Neural progenitor cell (in vitro differentiated cells): Measurements from ENCODE around the gene KIF26B.

Experiments used
- EZH2phosphoT487 ChIP-seq: fragments of 200-600 bp; sonication (generic); IDR thresholded peaks from 2 replicates; pipeline ENCODE4 v1.6.1; 2017; ENCODE audit warnings: antibody characterized with exemption
- TF ChIP-seq, protein P1 (sequence below): fragments of 200-600 bp; sonication (generic); IDR thresholded peaks from 2 replicates; pipeline ENCODE4 v1.5.1; 2017; ENCODE audit warnings: antibody characterized with exemption, mild to moderate bottlenecking

DNA sequence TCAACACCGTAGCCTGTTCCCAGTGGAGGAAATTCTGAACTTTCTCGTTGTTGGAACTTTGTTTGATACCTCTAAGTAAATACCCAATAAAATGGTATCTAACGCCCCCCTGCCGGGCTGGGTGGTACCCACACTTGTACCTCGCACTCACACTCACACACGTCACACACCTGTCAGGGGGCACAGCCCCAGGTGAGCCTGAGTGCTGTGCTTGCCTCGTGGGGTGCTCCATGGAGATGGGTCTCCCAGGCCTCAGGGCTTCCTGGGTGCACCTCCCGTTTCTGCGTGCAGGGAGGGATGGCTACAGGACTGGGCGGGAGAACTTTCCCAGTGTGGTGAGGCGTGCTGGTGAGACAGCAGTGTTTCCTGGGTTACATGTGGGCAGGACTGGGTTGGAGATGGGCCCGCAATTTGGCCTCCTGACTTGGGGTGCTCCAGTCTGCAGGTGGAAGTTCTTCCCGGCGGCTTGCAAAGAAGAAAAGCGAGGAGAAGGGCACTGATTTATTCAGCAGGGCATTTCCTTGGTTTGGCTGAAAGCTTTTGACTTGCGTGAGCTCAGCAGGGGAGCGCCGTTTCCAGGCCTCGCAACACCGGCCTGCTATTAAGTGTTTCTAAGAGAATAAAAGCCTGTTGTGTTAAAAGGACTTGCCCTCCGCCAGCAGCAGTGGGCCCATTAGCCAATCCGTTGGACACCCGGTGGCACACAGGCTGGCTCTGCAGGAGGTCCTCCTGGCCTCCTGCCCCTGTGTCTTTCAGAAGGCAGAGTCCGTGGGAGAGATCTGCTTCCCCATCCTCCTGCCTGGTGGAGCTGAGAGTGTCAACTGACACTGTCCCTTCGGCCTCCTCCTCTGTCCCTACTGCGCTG is 79.7 kb downstream of the KIF26B start:
- TF ChIP-seq, protein P1, sequence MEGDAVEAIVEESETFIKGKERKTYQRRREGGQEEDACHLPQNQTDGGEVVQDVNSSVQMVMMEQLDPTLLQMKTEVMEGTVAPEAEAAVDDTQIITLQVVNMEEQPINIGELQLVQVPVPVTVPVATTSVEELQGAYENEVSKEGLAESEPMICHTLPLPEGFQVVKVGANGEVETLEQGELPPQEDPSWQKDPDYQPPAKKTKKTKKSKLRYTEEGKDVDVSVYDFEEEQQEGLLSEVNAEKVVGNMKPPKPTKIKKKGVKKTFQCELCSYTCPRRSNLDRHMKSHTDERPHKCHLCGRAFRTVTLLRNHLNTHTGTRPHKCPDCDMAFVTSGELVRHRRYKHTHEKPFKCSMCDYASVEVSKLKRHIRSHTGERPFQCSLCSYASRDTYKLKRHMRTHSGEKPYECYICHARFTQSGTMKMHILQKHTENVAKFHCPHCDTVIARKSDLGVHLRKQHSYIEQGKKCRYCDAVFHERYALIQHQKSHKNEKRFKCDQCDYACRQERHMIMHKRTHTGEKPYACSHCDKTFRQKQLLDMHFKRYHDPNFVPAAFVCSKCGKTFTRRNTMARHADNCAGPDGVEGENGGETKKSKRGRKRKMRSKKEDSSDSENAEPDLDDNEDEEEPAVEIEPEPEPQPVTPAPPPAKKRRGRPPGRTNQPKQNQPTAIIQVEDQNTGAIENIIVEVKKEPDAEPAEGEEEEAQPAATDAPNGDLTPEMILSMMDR, result no peak
- no peak for TF ChIP-seq EZH2phosphoT487
